Amygdala (tissue), 56 donors: Measurements from ENCODE around the gene NPAS2.
A peak's percentile ranks its signal among the peaks of the same experiment; 100 is the strongest.

ENCODE experiments used
- DNase-seq, 56 donors: peaks; one replicate each; lab custom pipeline; 2025; lab: John Stamatoyannopoulos, UW

NPAS2 gene

GRCh38 chr2:101001691-101002561 is 182.0 kb downstream of the NPAS2 start, which contains the start of gene RPL31:
RPL31 (plus strand) TSS chr2:101002289; CDS start chr2:101002702, 413 bp downstream.
- DNase-seq: peak; percentile 72 to 98 (median 93)

DNA sequence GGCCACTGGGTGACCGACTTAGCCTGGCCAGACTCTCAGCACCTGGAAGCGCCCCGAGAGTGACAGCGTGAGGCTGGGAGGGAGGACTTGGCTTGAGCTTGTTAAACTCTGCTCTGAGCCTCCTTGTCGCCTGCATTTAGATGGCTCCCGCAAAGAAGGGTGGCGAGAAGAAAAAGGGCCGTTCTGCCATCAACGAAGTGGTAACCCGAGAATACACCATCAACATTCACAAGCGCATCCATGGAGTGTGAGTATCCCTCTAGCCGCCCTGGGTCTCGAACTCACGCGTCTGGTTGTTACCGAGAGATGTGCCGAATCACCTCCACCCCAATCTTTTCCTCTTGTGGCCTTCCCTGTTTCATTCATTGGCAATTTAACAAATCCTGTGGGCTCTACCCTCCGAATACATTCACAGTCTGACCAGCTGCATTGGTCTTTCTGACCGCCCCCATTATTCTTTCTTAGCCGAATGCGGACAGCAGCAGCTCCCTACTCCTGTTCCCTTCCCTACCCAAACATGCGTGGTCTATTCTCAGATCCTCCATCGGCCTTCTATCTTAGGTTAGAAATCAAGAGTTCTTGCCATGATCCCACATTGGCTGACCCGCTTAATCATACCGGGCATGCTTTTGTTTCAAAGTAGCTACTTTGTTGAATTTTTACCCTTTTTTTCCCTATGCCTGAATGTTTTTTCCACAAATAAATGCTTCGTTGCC is 182.8 kb downstream of the NPAS2 start:
- DNase-seq: peak in 2 of 56 donors; percentile 55 to 60

- no peak for DNase-seq
Observed at GRCh38 chr2:101003278-101003775, 183.4 kb downstream of the NPAS2 start.

GRCh38 chr2:101004620-101005325 is 184.8 kb downstream of the NPAS2 start:
- no peak for DNase-seq

GRCh38 chr2:101006065-101006715 is 186.3 kb downstream of the NPAS2 start:
- DNase-seq: no peak

GRCh38 chr2:101007415-101008345 is 187.7 kb downstream of the NPAS2 start:
- DNase-seq: no peak

DNA sequence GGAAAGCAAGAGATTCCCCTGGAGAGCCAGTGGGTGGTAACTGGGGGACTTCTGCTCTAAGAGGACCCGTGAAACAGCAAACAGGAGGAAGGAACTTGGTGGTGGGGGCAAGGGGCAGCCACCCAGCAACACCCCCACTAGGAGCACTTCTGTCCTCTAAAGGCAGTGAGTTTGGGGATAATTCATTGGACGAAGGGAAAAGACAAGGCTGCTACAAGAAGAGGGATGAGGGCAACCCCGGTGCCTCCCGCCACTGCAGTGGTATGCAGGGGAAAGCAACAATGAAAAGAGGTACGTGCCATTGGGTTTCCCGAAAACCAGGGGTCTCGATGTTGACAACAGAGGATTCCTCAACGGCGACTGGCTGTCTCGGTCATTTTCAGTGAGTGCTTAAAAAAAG is 191.2 kb downstream of the NPAS2 start:
- DNase-seq: no peak

- no peak for DNase-seq
Observed at GRCh38 chr2:101012054-101012705, 192.2 kb downstream of the NPAS2 start.

DNA sequence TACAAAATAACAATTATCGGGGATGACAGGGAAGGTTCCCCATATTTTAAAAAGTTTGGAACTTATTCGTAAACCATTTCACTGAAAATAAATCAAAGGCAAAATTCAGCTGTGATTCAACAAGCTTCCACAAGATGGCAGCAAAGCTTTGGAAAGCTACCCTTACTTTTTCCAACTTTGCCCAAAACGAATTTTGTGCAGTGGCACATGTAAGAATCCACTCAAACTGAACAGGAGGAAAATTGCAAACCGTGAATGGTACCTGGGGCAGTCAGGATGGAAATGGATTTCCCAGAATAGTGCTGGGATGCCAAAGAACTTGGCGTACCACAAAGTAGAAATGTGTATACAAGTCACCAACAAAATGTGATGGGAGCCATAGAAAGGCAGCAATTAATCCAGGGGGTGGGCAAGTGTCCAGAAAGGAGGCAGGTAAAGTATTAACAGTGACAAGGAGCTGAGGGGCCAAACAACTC is 192.8 kb downstream of the NPAS2 start:
- DNase-seq: peak in 14 of 56 donors; percentile 1 to 67 (median 8)

DNA sequence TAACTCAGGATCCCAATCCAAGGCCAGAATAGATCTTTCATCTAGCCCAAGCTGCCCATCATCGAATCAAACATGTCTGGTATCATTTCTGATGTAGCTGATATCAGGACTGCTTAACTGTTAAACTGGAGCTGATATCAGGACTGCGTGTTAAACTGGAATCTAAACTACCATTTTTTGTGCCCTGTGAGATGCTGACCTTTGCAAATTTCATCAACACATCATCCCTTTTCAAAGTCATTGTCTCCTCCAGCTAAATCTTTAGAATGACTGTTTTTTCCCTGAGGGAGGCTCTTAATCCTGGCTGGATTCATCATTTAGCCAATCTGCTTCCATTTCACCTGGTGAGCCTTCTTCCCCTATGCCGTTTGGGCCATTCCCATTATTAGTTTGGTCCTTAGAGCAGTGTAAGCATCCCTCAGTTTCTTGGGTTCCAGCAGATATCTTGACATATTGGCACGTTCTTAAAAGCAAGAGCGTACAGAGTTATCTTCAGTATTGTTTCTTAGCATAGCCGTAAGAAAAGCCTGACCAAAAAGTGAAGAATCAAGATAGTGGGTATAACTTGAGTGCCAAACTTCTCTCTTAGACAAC is 194.4 kb downstream of the NPAS2 start:
- no peak for DNase-seq

DNA sequence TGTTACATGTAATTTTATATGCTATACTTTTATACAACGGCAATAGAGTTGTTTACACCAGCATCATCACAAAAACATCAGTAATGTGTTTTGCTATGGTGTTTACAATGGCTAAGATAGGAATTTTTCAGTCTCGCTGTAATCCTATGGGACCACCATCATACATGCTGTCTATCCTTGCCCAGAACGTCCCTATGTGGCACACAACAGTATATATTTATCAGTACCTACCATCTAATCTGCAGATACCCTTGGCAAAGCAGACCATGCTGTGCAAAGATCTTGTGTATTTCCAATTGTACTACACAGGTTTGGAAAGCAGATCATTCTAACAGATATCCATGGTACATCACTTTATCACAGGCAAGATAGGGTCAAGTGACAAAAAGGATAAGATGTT is 197.4 kb downstream of the NPAS2 start:
- no peak for DNase-seq

GRCh38 chr2:101018934-101019333 is 199.0 kb downstream of the NPAS2 start:
- no peak for DNase-seq

DNA sequence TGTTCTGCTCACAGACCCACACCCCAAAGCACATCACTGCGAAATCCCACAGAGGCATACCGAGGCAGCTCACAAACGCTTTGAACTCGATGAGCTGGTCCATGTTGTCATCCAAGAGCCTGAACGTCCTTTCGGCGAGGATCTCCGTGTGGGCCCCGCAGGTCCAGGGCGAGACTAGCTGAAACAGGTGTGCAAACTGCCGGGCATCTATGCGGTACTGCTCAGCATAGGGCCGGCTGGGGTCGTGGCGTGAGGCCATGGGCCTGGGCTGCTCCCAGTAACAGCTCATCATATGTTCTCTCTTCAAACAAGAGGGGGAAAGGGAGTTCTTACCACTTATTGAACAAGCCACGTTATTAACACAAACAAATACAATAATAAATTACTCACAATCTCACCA is 202.3 kb downstream of the NPAS2 start:
- no peak for DNase-seq

GRCh38 chr2:101023327-101024107 is 203.6 kb downstream of the NPAS2 start:
- DNase-seq: no peak

- DNase-seq: no peak
Observed at GRCh38 chr2:101025561-101025960, 205.6 kb downstream of the NPAS2 start.

DNA sequence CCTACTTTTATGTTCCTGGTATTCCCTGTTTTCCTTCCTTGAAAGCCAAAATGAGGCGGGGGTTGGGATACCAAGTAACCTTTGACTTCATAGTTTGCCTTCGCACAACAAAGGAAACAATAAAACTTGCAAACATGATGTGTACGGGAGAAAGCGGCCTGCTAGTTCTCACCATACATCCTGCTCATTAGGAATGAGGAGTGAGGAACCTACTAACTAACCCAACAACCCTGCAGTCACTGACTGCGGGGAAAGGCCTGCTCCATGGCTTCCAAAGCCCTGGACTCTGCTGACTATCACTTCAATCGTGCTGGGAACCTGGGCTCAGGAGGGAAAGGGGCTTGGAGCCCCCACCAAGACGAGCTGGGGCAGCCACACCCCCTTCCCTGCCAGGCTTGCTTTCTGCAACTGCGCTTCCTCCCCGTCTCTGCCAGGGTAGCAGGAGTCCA is 206.3 kb downstream of the NPAS2 start:
- DNase-seq: no peak

DNA sequence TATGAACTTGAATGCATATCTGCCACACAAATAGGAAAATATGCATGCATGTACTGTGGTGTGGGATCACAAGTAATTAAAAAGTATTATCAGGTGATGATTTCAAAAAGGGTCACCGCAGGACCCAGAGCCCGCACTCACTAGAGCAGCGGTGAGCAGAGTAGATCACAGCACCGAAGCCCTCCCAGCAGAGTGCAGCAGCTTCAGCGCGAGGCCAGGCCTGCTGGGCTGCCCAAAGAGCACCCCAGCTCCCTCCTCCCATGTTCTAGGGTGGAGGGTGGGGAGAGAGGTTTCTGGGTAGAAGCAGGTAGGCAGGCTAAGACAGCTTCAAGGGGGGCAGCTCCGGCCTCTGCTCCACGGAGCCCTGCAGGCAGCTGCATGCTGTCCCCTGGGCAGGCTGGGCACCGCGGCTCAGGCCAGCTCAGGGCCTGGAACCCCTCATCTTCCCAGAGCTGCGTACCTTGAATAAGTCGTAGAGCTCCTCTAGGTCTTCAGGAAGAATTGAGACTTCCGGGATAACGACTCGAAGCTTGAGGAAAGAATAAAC is 207.1 kb downstream of the NPAS2 start:
- DNase-seq: no peak
